ENCODE results near the gene LRRC3C. TPM values are rescaled to one million over a fixed set of nuclear protein-coding genes. Genes with fewer than 3 reads are reported as not detected.

The LRRC3C gene
- total RNA-seq, 3 donors from 2014 or later: not detected

- TF ChIP-seq, protein P1, sequence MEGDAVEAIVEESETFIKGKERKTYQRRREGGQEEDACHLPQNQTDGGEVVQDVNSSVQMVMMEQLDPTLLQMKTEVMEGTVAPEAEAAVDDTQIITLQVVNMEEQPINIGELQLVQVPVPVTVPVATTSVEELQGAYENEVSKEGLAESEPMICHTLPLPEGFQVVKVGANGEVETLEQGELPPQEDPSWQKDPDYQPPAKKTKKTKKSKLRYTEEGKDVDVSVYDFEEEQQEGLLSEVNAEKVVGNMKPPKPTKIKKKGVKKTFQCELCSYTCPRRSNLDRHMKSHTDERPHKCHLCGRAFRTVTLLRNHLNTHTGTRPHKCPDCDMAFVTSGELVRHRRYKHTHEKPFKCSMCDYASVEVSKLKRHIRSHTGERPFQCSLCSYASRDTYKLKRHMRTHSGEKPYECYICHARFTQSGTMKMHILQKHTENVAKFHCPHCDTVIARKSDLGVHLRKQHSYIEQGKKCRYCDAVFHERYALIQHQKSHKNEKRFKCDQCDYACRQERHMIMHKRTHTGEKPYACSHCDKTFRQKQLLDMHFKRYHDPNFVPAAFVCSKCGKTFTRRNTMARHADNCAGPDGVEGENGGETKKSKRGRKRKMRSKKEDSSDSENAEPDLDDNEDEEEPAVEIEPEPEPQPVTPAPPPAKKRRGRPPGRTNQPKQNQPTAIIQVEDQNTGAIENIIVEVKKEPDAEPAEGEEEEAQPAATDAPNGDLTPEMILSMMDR (IDR thresholded peaks at IDR 0.05): no peak
- H3K4me3 ChIP-seq: no peak overlapping the region
- peaks cover 23% of the 10 kb centered on the region for H3K4me1 ChIP-seq (ENCODE audit: low read depth)
- DNase-seq (no peak), ATAC-seq (no peak)
- H3K9me3 ChIP-seq: no peaks in the 10 kb centered on the region
- intact Hi-C loops (cut with DNase I, micrococcal nuclease): no loop called here
- H3K36me3 ChIP-seq (ENCODE audit: low read depth): peaks cover 3% of the 10 kb centered on the region
Observed at GRCh38 chr17:39926135-39926587, 1.4 kb upstream of the LRRC3C start.

- no peaks in the 10 kb centered on the region for H3K9me3 ChIP-seq
- intact Hi-C loops (cut with DNase I, micrococcal nuclease): no loop called here
- peaks cover 3% of the 10 kb centered on the region for H3K36me3 ChIP-seq (ENCODE audit: low read depth)
- H3K4me3 ChIP-seq: peak overlapping the region; percentile 61
- peaks cover 23% of the 10 kb centered on the region for H3K4me1 ChIP-seq (ENCODE audit: low read depth)
- ATAC-seq: peak; percentile 71
- peak; percentile 38 to 82 (median 75) for DNase-seq
- TF ChIP-seq, protein P1 (IDR thresholded peaks at IDR 0.05): no peak
Observed at GRCh38 chr17:39926588-39927100, 888 bp upstream of the LRRC3C start.

- Histone ChIP-seq H3K36me3 (ENCODE audit: low read depth) (no peaks in the 10 kb centered on the region), H3K9me3 (no peaks in the 10 kb centered on the region), H3K4me1 (ENCODE audit: low read depth) (peaks cover 23% of the 10 kb centered on the region), H3K4me3 (peak overlapping the region; percentile 61)
- DNase-seq: peak; percentile 49 to 70 (median 67)
- ATAC-seq: peak; percentile 16
- TF ChIP-seq, protein P1 (IDR thresholded peaks at IDR 0.05): no peak
- intact Hi-C loops (cut with DNase I, micrococcal nuclease): no loop called here
Observed at GRCh38 chr17:39927929-39928857, 661 bp downstream of the LRRC3C start.

- H3K36me3 ChIP-seq (ENCODE audit: low read depth): no peaks in the 10 kb centered on the region
- intact Hi-C loops (cut with DNase I, micrococcal nuclease): no loop called here
- H3K4me1 ChIP-seq (ENCODE audit: low read depth): peaks cover 23% of the 10 kb centered on the region
- no peak for ATAC-seq
- TF ChIP-seq, protein P1 (IDR thresholded peaks at IDR 0.05): no peak
- no peak for DNase-seq
- H3K9me3 ChIP-seq: no peaks in the 10 kb centered on the region
- H3K4me3 ChIP-seq: no peak overlapping the region
Observed at GRCh38 chr17:39928858-39929645, 1.5 kb downstream of the LRRC3C start.

DNA sequence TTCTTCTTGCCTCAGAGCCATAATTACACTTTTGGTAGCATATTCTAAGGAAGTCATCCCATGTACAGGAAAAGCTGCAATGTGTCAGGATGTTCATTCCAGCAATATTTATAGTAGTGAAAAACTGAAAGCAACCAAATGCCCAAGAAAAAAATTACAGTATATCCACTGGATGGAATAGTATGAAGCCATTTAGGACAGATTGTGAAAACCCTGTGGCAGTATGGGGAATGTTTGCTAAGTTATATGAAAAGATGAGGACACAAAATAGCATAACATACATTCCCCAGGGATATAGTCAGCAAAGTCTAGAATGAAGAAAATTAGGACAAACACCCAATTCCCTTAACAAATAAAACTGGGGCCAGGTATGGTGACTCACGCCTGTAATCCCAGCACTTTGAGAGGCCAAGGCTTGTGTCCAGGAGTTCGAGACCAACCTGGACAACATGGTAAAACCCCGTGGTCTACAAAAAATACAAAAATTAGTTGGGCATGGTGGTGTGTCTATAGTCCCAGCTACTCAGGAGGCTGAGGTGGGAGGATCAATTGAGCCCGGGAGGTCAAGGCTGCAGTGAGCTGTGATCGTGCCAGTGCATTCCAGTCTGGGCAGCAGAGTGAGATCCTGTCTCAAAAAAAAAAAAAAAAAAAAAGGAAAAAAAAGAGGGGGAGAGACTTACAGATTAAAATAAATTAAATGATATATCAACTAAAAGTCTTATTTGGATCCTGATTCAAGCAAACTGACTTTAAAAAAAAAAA lies 2.3 kb downstream of the LRRC3C start:
- no peak for ATAC-seq
- no peaks in the 10 kb centered on the region for H3K9me3 ChIP-seq
- intact Hi-C loops (cut with DNase I, micrococcal nuclease): no loop called here
- no peak for DNase-seq
- peaks cover 23% of the 10 kb centered on the region for H3K4me1 ChIP-seq (ENCODE audit: low read depth)
- TF ChIP-seq, protein P1 (IDR thresholded peaks at IDR 0.05): no peak
- H3K36me3 ChIP-seq (ENCODE audit: low read depth): no peaks in the 10 kb centered on the region
- no peak overlapping the region for H3K4me3 ChIP-seq

All from mucosa of descending colon (tissue), 3 donors.